Adrenal gland (tissue), 12 donors: ENCODE measurements around the gene WDR72. TPM values are rescaled to one million over a fixed set of nuclear protein-coding genes. Genes with fewer than 3 reads are reported as not detected.
"Not testable (repeated sequence)": the region's sequence is repeated elsewhere in the genome, so short reads cannot be mapped to it uniquely, and the experiment has no call there.

Experiments used
- DNase-seq, 7 donors: peaks; one replicate each; pipeline ENCODE4 v3.0.0-alpha.2; 2019 to 2020
- H3K27ac ChIP-seq, 5 donors: fragments of 200-600 bp; sonication (generic) in 4 of 5; 1 replicate in 3 of 5; 2 replicates in 2 of 5; pipeline versions ENCODE4 v1.5.1 to v1.8.0; 2016 to 2020; ENCODE audit warnings: mild to moderate bottlenecking in 1 of 5
- H3K27me3 ChIP-seq: fragments of 200-600 bp; 2 replicates; pipeline ENCODE4 v1.8.0; 2021
- H3K36me3 ChIP-seq, 2 donors: fragments of 200-600 bp; replicated peaks in 1 of 2; 1 replicate in 1 of 2; 2 replicates in 1 of 2; pipeline versions ENCODE4 v1.5.1 to v1.8.0; 2018 to 2022
- H3K4me1 ChIP-seq, 2 donors: fragments of 200-600 bp; replicated peaks in 1 of 2; 1 replicate in 1 of 2; 2 replicates in 1 of 2; pipeline versions ENCODE4 v1.5.1 to v1.8.0; 2018 to 2021
- H3K4me3 ChIP-seq, 4 donors: fragments of 200-600 bp; sonication (generic) in 3 of 4; one replicate each; pipeline ENCODE4 v1.5.1; 2016 to 2018
- H3K9me3 ChIP-seq, 3 donors: fragments of 200-600 bp; sonication (generic) in 1 of 3; replicated peaks in 1 of 3; 1 replicate in 2 of 3; 2 replicates in 1 of 3; pipeline versions ENCODE4 v1.5.1 to v1.8.0; 2016 to 2021
- POLR2A ChIP-seq, 2 donors: fragments of 450-650 bp; IDR thresholded peaks; one replicate each; pipeline ENCODE4 v1.6.1; 2017; ENCODE audit warnings: antibody characterized with exemption in 2 of 2, mild to moderate bottlenecking in 2 of 2, moderate library complexity in 1 of 2
- WGBS, 4 donors: extraction: QIAGEN DNeasy Blood & Tissue Kit in 2 of 4; methylation state at CpG; one replicate each; pipeline versions ENCODE4 v1.1.5 to v1.1.7; 2013 to 2017; 5-methylcytosine and 5-hydroxymethylcytosine counted together
- intact Hi-C, 2 donors: fragments of 100-400 bp; cut with DNase I; formaldehyde crosslinking; loops; one replicate each; pipeline versions ENCODE4 v1.14.1 to v1.15.0; 2022 to 2023
- polyA plus RNA-seq, 3 donors: library from polyadenylated mRNA; stranded (reverse); fragments of 200-250 nt in 2 of 3; fragments of 350-450 nt in 1 of 3; fragmentation: Illumina TruSeq in 1 of 3; extraction: RNeasy Lipid Tissue Mini Kit (QIAGEN cat#74804) in 1 of 3; gene quantifications; one replicate each; pipeline ENCODE4 v1.2.3, GENCODE V29; 2013 to 2014
- total RNA-seq, 9 donors: library from RNA; depleted of rRNA in 4 of 9; stranded (reverse); fragments of >200 nt in 4 of 9; fragments of 120-200 nt in 1 of 9; fragmentation: NEBNext Ultra II Directional in 1 of 9; extraction: Animal tissue kit (Norgen Biotek cat#: 25700) in 1 of 9; gene quantifications; one replicate each; pipeline versions ENCODE4 v1.1.0 to v1.2.4, GENCODE V29; 2013 to 2023
- TF ChIP-seq, protein P1 (sequence below), 6 experiments: fragments of 450-650 bp in 4 of 6; fragments of 200-600 bp in 2 of 6; sonication (generic) in 1 of 6; IDR thresholded peaks; 1 replicate in 5 of 6; 2 replicates in 1 of 6; pipeline versions ENCODE4 v1.5.1 to v1.8.0; 2016 to 2021; ENCODE audit warnings: antibody characterized with exemption in 6 of 6, mild to moderate bottlenecking in 2 of 6, moderate library complexity in 1 of 6
- donor health status: healthy with polysubstance abuse.
- donor health status: Bipolar disorder and iron deficiency.
- donor health status: DM: yes; HTN: yes; CAD: no.
- donor health status: DM: no; HTN: no; CAD: no.
- donor health status: DM: no; HTN: no; CAD: no.
- donor health status: DM: yes; HTN: yes; CAD: no.

WDR72 gene
- total and polyA plus RNA-seq, 12 donors: 0.06 to 0.35 (median 0.12) TPM; not detected in 8

DNA sequence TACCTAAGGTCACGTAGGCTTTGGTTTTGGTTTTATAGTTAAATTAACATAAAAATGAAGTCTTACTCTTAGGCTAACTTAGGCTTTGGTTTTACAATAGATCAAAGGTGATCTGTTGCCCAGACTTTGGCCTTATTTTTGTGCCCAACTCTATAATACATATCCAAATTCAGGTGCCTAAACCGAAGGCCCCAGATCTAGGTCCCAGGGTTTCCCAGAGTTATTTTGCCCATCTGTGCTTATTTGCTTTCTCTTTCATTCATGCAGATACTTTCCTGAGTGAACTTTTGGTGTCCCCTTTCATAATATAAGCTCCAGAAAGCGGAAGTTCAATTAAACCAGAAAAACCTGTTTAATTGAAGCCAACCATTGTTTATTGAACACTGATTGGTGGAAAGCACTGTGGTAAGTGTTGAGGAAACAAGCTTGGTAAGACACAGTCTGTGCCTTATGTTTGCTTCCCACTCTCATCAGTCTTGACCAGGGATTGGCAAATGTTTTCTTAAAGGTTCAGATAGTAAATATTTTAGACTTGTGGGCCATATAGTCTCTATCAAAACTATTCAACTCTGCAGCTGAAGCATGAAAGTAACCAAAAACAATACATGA is 209.7 kb downstream of the WDR72 start:
- no peaks in the 10 kb centered on the region for H3K27me3 ChIP-seq
- no peak overlapping the region for H3K4me3 ChIP-seq
- H3K4me1 ChIP-seq: no peaks in the 10 kb centered on the region
- DNase-seq: no peak
- WGBS, 4 donors: 85 to 91% (median 88%) methylated on average over 3 of the region's 3 CpGs
- H3K9me3 ChIP-seq: no peaks in the 10 kb centered on the region
- H3K27ac ChIP-seq: no peak overlapping the region
- no peak for TF ChIP-seq POLR2A (IDR thresholded peaks at IDR 0.05)
- TF ChIP-seq, protein P1, sequence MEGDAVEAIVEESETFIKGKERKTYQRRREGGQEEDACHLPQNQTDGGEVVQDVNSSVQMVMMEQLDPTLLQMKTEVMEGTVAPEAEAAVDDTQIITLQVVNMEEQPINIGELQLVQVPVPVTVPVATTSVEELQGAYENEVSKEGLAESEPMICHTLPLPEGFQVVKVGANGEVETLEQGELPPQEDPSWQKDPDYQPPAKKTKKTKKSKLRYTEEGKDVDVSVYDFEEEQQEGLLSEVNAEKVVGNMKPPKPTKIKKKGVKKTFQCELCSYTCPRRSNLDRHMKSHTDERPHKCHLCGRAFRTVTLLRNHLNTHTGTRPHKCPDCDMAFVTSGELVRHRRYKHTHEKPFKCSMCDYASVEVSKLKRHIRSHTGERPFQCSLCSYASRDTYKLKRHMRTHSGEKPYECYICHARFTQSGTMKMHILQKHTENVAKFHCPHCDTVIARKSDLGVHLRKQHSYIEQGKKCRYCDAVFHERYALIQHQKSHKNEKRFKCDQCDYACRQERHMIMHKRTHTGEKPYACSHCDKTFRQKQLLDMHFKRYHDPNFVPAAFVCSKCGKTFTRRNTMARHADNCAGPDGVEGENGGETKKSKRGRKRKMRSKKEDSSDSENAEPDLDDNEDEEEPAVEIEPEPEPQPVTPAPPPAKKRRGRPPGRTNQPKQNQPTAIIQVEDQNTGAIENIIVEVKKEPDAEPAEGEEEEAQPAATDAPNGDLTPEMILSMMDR (IDR thresholded peaks at IDR 0.05): no peak
- H3K36me3 ChIP-seq: no peaks in the 10 kb centered on the region
- intact Hi-C loops: no loop called here

DNA sequence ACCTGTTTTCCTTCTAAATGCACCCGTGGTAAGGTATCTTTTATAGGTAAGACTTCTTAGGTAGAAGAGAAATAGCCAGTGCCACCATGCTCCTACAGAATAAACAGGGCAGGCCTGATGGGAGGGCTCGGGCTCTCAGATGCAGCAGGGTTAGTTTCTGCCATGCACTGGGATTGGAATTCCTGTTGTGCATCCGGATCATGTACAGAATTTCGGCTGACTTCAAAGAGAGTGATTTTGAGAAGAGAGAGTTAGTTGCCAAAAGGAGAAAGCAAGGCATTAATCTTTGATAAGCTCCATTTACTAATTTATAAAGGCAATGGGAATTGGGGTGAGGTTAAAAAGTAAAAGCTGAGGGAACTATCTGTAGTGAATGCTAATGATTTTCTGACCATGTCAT is 211.2 kb downstream of the WDR72 start:
- WGBS, 4 donors: 63 to 77% (median 71%) methylated on average over 4 of the region's 4 CpGs
- Histone ChIP-seq H3K9me3 (no peaks in the 10 kb centered on the region), H3K4me1 (no peaks in the 10 kb centered on the region), H3K36me3 (no peaks in the 10 kb centered on the region), H3K27ac (no peak overlapping the region), H3K27me3 (no peaks in the 10 kb centered on the region), H3K4me3 (no peak overlapping the region)
- no peak for DNase-seq
- TF ChIP-seq, protein P1 (IDR thresholded peaks at IDR 0.05): no peak
- no peak for TF ChIP-seq POLR2A (IDR thresholded peaks at IDR 0.05)
- intact Hi-C loops: no loop called here

DNA sequence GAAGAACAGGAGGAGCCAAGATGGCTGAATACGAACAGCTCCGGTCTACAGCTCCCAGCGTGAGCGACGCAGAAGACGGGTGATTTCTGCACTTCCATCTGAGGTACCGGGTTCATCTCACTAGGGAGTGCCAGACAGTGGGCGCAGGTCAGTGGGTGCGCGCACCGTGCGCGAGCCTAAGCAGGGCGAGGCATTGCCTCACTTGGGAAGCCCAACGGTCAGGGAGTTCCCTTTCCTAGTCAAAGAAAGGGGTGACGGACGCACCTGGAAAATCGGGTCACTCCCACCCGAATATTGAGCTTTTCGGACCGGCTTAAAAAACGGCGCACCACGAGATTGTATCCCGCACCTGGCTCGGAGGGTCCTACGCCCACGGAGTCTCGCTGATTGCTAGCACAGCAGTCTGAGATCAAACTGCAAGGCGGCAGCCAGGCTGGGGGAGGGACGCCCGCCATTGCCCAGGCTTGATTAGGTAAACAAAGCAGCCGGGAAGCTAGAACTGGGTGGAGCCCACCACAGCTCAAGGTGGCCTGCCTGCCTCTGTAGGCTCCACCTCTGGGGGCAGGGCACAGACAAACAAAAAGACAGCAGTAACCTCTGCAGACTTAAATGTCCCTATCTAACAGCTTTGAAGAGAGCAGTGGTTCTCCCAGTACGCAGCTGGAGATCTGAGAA is 218.7 kb downstream of the WDR72 start:
- intact Hi-C loops, H3K4me1 ChIP-seq: not testable (repeated sequence)

DNA sequence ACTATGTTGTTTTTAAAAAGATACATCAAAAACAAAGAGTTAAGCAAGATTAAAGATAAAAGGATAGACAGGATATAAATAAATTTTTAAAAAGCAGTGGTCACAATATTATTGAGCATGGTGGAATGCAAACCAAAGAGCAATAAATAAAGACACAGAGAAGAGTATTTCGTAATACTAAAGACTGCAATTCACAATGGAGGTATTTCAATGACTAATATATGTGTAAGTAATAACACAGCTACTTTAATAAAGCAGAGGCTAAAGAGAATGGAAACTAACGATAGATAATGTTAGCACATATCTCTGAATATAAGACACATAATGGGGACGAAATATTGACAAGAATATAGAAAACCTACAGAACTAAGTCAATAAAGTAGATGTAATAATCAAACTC is 219.6 kb downstream of the WDR72 start:
- no peak overlapping the region for H3K4me3 ChIP-seq
- TF ChIP-seq POLR2A (IDR thresholded peaks at IDR 0.05): no peak
- TF ChIP-seq, protein P1 (IDR thresholded peaks at IDR 0.05): no peak
- no peak for DNase-seq
- H3K4me1 ChIP-seq: no peaks in the 10 kb centered on the region
- no peaks in the 10 kb centered on the region for H3K36me3 ChIP-seq
- no peaks in the 10 kb centered on the region for H3K9me3 ChIP-seq
- no peaks in the 10 kb centered on the region for H3K27me3 ChIP-seq
- no peak overlapping the region for H3K27ac ChIP-seq
- intact Hi-C loops: no loop called here
- WGBS, 4 donors: 72 to 80% (median 76%) methylated on average over 3 of the region's 3 CpGs

More for the DNA sequence above, 218.7 kb downstream of the WDR72 start:
- not testable (repeated sequence) for H3K9me3 ChIP-seq, H3K36me3 ChIP-seq, H3K27me3 ChIP-seq, H3K27ac ChIP-seq, H3K4me3 ChIP-seq, DNase-seq
- 88 to 95% (median 94%) methylated on average over 27 to 34 of the region's 34 CpGs for WGBS, 4 donors
